ENCODE measurements around the gene SCYGR3. TPM values are rescaled to one million over a fixed set of nuclear protein-coding genes. Genes with fewer than 3 reads are reported as not detected.

Gene SCYGR3
- total and polyA plus RNA-seq, 2 of the 13 experiments (the other 11 are each of a cell fraction or from before 2014, with no cell fraction given) = not detected

GRCh38 chr2:227643990-227644551 is 29.4 kb upstream of the SCYGR3 start (continued):
- TF ChIP-seq TCF7 (IDR thresholded peaks at IDR 0.05; ENCODE audit: low read depth) (peak; percentile 99), ZBTB7B (CRISPR knock-in tag; IDR thresholded peaks at IDR 0.05) (peak; percentile 57; the same call in 1 of the 2 replicates), SOX5 (CRISPR knock-in tag; IDR thresholded peaks at IDR 0.05; ENCODE audit: borderline replicate concordance) (peak; percentile 100), ZSCAN21 (CRISPR knock-in tag; IDR thresholded peaks at IDR 0.05; ENCODE audit: borderline replicate concordance) (peak; percentile 47; the same call in 1 of the 2 replicates), SMARCC2 (IDR thresholded peaks at IDR 0.05) (no peak), IRF2 (CRISPR knock-in tag; IDR thresholded peaks at IDR 0.05) (peak; percentile 55; the same call in 1 of the 2 replicates), HHEX (CRISPR knock-in tag; IDR thresholded peaks at IDR 0.05) (peak; percentile 85), CREM (IDR thresholded peaks at IDR 0.05) (peak; percentile 93), CREM (CRISPR knock-in tag; IDR thresholded peaks at IDR 0.05) (no peak), ATM (IDR thresholded peaks at IDR 0.05; ENCODE audit: borderline replicate concordance) (no peak), PHF21A (CRISPR knock-in tag; IDR thresholded peaks at IDR 0.05) (peak; percentile 76; the same call in 1 of the 2 replicates), ZNF367 (CRISPR knock-in tag; IDR thresholded peaks at IDR 0.05; ENCODE audit: borderline replicate concordance) (no peak), HDAC2 (CRISPR knock-in tag; IDR thresholded peaks at IDR 0.05) (peak; percentile 90), GABPA (IDR thresholded peaks at IDR 0.05; ENCODE audit: low read depth, low read length) (no peak), GABPA (CRISPR knock-in tag; IDR thresholded peaks at IDR 0.05; ENCODE audit: low read depth) (peak; percentile 57), MIER2 (CRISPR knock-in tag; IDR thresholded peaks at IDR 0.05) (0 out of 2 replicates have a peak, but pooled peaks have one; percentile 29), SIX1 (CRISPR knock-in tag; IDR thresholded peaks at IDR 0.05; ENCODE audit: borderline replicate concordance) (peak; percentile 31; the same call in 1 of the 2 replicates), TFDP2 (CRISPR knock-in tag; IDR thresholded peaks at IDR 0.05) (0 out of 2 replicates have a peak, but pooled peaks have one; percentile 23), EED (CRISPR knock-in tag; IDR thresholded peaks at IDR 0.05) (no peak), ZNF788 (CRISPR knock-in tag; IDR thresholded peaks at IDR 0.05; ENCODE audit: borderline replicate concordance) (peak; percentile 25; the same call in 1 of the 2 replicates), MEF2D (CRISPR knock-in tag; IDR thresholded peaks at IDR 0.05) (0 out of 2 replicates have a peak, but pooled peaks have one; percentile 31), FOXK2 (IDR thresholded peaks at IDR 0.05) (peak; percentile 23; the same call in 1 of the 2 replicates), ZNF124 (CRISPR knock-in tag; IDR thresholded peaks at IDR 0.05) (0 out of 2 replicates have a peak, but pooled peaks have one; percentile 18), ZBTB3 (CRISPR knock-in tag; IDR thresholded peaks at IDR 0.05; ENCODE audit: borderline replicate concordance, low read depth) (0 out of 2 replicates have a peak, but pooled peaks have one; percentile 62), ZNF331 (CRISPR knock-in tag; IDR thresholded peaks at IDR 0.05) (peak; percentile 54; the same call in 1 of the 2 replicates), NR2F6 (IDR thresholded peaks at IDR 0.05) (peak; percentile 89), NR2F6 (CRISPR knock-in tag; IDR thresholded peaks at IDR 0.05) (peak; percentile 75), ZNF335 (CRISPR knock-in tag; IDR thresholded peaks at IDR 0.05) (0 out of 2 replicates have a peak, but pooled peaks have one; percentile 59), BCL3 (CRISPR knock-in tag; IDR thresholded peaks at IDR 0.05) (no peak), SKI (IDR thresholded peaks at IDR 0.05; ENCODE audit: partially characterized antibody) (peak; percentile 37)
- TF ChIP-seq, protein P1, sequence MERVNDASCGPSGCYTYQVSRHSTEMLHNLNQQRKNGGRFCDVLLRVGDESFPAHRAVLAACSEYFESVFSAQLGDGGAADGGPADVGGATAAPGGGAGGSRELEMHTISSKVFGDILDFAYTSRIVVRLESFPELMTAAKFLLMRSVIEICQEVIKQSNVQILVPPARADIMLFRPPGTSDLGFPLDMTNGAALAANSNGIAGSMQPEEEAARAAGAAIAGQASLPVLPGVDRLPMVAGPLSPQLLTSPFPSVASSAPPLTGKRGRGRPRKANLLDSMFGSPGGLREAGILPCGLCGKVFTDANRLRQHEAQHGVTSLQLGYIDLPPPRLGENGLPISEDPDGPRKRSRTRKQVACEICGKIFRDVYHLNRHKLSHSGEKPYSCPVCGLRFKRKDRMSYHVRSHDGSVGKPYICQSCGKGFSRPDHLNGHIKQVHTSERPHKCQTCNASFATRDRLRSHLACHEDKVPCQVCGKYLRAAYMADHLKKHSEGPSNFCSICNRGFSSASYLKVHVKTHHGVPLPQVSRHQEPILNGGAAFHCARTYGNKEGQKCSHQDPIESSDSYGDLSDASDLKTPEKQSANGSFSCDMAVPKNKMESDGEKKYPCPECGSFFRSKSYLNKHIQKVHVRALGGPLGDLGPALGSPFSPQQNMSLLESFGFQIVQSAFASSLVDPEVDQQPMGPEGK (CRISPR knock-in tag; IDR thresholded peaks at IDR 0.05) = peak; percentile 75
